ENCODE results near the gene ARHGDIG. TPM values are rescaled to one million over a fixed set of nuclear protein-coding genes. Genes with fewer than 3 reads are reported as not detected.

Gene ARHGDIG
- total RNA-seq, 1 donor from 2014 or later = 1.3 TPM

GRCh38 chr16:279531-279930 lies 860 bp upstream of the ARHGDIG start:
- Histone ChIP-seq H3K4me3 (no peak overlapping the region), H3K27ac (no peak overlapping the region), H3K4me1 (peaks cover 9% of the 10 kb centered on the region), H3K9me3 (no peaks in the 10 kb centered on the region), H3K27me3 (peaks cover 35% of the 10 kb centered on the region), H3K36me3 (no peaks in the 10 kb centered on the region)
- DNase-seq = no peak
- ATAC-seq = no peak
- TF ChIP-seq CTCF (IDR thresholded peaks at IDR 0.05) = no peak
- intact Hi-C loops (cut with DNase I) = no loop called here

GRCh38 chr16:280005-280460 lies 358 bp upstream of the ARHGDIG start:
- H3K27me3 ChIP-seq = peaks cover 30% of the 10 kb centered on the region
- no peaks in the 10 kb centered on the region for H3K9me3 ChIP-seq
- TF ChIP-seq CTCF (IDR thresholded peaks at IDR 0.05) = no peak
- H3K4me1 ChIP-seq = peaks cover 9% of the 10 kb centered on the region
- no peaks in the 10 kb centered on the region for H3K36me3 ChIP-seq
- no peak for DNase-seq
- no peak overlapping the region for H3K4me3 ChIP-seq
- intact Hi-C loops (cut with DNase I) = no loop called here
- H3K27ac ChIP-seq = no peak overlapping the region
- no peak for ATAC-seq

- Histone ChIP-seq H3K27me3 (peaks cover 27% of the 10 kb centered on the region), H3K9me3 (no peaks in the 10 kb centered on the region), H3K4me1 (peaks cover 9% of the 10 kb centered on the region), H3K36me3 (no peaks in the 10 kb centered on the region), H3K27ac (no peak overlapping the region), H3K4me3 (peak overlapping the region; percentile 16)
- ATAC-seq (no peak), DNase-seq (no peak)
- no peak for TF ChIP-seq CTCF (IDR thresholded peaks at IDR 0.05)
- intact Hi-C loops (cut with DNase I) = no loop called here
Observed at GRCh38 chr16:280991-281659, 734 bp downstream of the ARHGDIG start.

GRCh38 chr16:281660-282255 lies 1.4 kb downstream of the ARHGDIG start:
- DNase-seq (no peak), ATAC-seq (no peak)
- H3K27me3 ChIP-seq = peaks cover 27% of the 10 kb centered on the region
- H3K9me3 ChIP-seq = no peaks in the 10 kb centered on the region
- H3K27ac ChIP-seq = no peak overlapping the region
- intact Hi-C loops (cut with DNase I) = no loop called here
- H3K4me3 ChIP-seq = no peak overlapping the region
- no peaks in the 10 kb centered on the region for H3K36me3 ChIP-seq
- TF ChIP-seq CTCF (IDR thresholded peaks at IDR 0.05) = no peak
- peaks cover 9% of the 10 kb centered on the region for H3K4me1 ChIP-seq

- Histone ChIP-seq H3K27me3 (peaks cover 27% of the 10 kb centered on the region), H3K27ac (no peak overlapping the region), H3K9me3 (no peaks in the 10 kb centered on the region), H3K4me1 (peaks cover 9% of the 10 kb centered on the region), H3K36me3 (peaks cover 6% of the 10 kb centered on the region), H3K4me3 (no peak overlapping the region)
- DNase-seq (no peak), ATAC-seq (no peak)
- intact Hi-C loops (cut with DNase I) = no loop called here
- TF ChIP-seq CTCF (IDR thresholded peaks at IDR 0.05) = no peak
Observed at GRCh38 chr16:282491-282890, 2.1 kb downstream of the ARHGDIG start.
